Daoy (cell line): ENCODE results near the gene STK25. TPM values are rescaled to one million over a fixed set of nuclear protein-coding genes. Genes with fewer than 3 reads are reported as not detected.

Experiments used
- DNase-seq: peaks from one replicate; pipeline ENCODE4 v3.0.0-alpha.2; 2015; ENCODE audit warnings: low read depth
- total RNA-seq: library from RNA; depleted of rRNA; stranded (reverse); fragments of >200 nt; shearing (Covaris generic); gene quantifications from 2 replicates; pipeline ENCODE4 v1.2.3, GENCODE V29; 2014

STK25 gene
- total RNA-seq, 1 experiment from 2014 or later, result 127 TPM

GRCh38 chr2:241495172-241496002, 13.0 kb downstream of the STK25 start:
- no peak for DNase-seq

DNA sequence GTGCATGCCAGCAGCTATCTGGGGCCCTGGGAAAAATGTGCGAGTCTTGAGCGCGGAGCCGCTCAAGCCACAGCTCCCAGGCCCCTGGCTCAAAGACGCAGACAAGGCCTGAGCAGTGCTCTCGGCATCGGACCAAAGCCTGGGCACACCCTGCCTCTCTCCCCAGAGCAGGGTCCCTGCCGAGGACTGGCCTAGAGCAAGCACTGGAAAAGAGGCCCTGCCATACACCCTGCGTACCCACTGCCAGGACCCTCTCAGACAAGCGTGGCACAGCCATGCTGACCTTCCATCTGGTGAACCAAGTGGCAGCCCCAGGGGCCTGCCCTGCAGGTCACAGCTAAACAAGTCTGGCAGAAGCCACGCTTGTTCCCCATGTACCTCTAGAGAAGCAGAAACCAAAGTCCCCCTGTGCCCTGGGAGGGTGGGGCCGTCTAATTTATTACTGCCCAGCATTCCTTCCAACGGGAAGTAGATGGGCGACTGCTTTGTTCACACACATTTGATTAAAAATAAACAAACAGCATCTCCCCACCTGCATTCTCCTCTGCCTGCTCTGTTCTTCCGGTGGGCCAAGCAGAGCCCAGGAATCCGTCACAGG, 14.0 kb downstream of the STK25 start:
- DNase-seq, result no peak

DNA sequence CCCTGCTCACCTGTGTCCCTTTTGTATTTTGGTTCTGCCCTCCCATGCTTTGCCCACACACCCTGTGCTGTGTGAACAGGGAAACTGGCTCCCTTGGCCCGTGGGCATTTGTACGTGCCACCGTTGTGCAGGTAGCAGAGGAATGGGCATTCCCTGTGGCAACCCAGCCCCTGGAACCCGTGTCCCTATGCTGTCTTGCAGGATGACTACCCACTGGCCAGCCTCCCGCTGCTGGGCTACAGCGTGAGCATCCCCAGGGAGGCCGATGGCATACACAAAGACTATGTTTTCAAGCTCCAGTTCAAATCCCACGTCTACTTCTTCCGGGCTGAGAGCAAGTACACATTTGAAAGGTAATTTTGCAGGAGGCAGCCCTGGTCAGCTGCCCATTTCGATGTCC, 15.3 kb downstream of the STK25 start:
- no peak for DNase-seq

- DNase-seq, result no peak
These were observed 16.2 kb downstream of the STK25 start for GRCh38 chr2:241492174-241492565.

- no peak for DNase-seq
These were observed 16.7 kb downstream of the STK25 start for GRCh38 chr2:241491549-241492173.

GRCh38 chr2:241490825-241491506, 17.4 kb downstream of the STK25 start:
- no peak for DNase-seq

DNA sequence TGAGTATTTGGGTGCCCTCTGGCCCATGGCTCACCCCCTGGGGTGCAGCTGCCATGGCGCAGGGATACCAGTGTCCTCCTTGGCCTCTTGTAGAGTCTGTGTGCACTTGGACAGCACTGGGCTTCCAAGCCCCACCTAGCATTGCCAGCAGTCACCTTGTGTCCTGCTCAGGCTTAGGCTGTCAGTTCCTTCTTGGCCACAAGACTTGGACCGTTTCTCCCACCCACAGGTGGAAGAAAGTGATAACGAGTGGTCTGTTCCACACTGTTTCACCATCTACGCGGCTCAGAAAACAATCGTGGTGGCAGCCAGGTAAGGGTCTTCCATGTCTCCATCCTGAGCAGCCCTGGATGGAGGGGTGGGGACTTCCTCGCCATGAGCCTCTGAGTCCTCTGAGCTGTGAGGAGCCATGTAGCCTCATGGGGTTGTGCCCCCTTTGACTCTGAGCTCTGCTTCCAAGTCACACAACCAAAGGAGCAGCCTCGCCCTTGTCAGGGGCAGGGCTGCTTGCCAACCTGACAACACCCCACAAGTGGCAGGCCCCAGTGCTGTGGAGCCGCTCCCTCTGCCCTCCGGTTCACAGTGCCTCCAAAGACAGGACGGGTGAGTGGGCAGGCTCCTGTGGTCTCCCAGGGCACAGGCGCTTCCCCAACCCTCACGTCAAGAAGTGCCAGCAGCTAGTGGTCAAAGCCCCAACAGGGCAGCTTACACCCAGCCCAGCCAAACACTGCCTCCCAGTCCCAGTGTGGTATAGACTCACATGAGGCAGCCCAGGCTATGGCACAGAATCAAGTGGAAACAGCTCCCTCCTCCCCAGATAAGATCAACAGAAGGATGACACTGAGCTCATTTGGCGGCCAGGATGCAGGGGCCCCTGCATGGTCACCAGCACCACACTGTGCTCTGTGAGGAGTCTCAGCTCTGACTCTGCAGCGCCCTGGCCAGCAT, 18.4 kb downstream of the STK25 start:
- DNase-seq, result no peak

DNA sequence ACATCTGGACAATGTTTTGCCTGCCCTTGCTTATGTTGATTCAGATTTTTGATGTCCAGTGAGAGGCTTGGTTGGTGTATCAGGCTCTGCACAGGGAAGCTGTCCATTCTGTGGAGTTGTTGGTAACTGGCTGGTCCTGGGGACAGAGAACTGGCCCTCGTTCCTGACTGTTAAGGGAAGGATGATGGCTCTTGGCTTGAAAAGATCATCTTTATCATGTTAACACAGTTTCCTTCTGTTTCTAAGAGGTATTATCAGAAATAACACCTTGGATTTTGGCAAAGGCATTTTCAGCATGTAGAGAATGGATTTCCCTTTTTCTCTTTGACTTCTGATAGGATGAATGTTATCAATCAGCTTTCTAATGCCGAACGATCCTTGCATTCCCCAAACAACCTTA, 19.3 kb downstream of the STK25 start:
- no peak for DNase-seq

DNA sequence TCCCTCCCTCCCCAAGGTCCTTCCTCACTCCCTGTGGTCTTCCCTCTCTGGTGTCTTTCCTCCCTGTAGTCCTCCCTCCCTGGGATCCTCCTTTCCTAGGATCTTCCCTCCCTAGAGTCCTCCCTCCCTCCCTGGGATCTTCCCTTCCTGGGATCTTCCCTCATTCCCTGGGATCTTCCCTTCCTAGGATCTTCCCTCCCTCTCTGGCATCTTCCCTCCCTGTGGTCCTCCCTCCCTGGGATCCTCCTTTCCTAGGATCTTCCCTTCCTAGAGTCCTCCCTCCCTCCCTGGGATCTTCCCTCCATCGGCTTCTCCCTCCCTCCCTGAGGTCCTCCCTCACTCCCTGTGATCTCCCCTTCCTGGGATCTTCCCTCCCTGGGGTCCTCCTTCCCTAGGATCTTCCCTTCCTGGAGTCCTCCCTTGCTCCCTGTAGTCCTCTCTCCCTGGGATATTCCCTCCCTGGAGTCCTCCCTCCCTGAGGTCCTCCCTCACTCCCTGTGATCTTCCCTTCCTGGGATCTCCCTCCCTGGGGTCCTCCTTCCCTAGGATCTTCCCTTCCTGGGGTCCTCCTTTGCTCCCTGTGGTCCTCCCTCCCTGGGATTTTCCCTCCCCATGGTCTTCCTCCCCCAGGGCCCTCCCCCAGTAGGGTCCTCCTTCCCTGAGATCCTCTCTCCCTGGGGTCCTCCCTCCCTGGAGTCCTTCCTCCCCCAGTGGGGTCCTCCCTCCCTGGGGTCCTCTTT, 23.0 kb downstream of the STK25 start:
- no peak for DNase-seq

DNA sequence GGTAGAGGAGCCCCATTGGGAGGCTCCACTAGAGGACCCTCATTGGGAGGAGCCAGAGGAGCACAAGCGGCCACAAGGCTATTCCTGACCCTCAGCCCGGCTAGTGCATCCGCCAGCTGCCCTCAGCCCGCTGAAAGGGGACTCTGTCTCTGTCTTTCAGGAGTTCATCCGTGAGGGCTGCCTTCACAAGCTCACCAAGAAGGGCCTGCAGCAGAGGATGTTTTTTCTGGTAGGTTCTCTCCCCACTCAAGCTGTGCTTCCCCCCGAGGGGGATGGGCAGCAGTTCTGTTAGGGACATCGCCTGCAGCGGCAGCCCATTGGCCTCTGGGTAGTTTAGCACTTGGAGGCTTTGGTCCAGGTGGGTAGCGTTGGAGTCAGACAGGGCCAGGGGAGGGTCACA, 25.1 kb downstream of the STK25 start:
- DNase-seq, result no peak

GRCh38 chr2:241482126-241482955, 26.0 kb downstream of the STK25 start:
- DNase-seq, result no peak

- no peak for DNase-seq
These were observed 26.7 kb downstream of the STK25 start for GRCh38 chr2:241481687-241482086.

DNA sequence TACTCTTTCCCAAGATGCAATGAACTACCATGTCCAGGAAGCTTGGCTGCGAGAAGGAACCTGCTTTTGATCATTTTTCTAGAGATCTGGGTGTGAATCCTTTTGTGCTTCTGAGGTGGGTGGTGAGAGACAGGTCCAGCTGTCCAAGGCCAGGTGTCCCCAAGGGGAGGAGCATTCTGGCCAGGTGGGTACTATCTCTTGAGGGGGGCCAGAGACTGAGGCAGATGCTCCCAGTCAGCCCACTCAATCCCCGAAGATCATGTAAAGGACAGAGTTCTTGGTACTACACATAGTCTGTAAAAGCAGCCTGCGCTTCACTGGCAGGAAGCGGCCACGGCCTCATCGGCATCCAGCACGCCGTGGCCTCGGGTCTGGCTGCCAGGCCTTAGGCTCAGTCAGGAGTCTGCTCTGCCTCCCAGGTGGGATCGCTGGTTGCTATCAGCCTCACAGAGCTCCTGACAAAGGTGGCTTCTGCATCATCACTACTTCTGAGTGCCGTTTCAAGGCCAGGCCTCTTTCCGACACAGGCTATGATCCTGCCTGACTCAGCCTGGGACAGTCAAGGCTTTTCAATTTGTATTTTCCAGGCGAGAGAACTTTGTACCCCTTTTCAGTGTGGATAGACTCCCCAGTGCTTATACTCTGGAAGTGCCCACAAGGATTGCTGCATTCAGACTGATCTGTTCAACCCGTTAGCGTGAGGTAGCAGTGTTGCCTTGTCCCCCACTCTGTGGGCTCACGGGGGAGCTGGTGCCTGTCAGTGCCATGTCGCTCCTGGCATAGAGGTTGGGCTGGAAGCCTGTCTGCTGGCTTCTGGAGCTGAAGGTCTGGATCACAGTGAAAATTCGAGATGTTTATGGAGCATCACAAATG, 29.1 kb downstream of the STK25 start:
- no peak for DNase-seq

- DNase-seq, result no peak
These were observed 30.2 kb downstream of the STK25 start for GRCh38 chr2:241478166-241478565.

- no peak for DNase-seq
These were observed 33.1 kb downstream of the STK25 start for GRCh38 chr2:241475267-241475666.

DNA sequence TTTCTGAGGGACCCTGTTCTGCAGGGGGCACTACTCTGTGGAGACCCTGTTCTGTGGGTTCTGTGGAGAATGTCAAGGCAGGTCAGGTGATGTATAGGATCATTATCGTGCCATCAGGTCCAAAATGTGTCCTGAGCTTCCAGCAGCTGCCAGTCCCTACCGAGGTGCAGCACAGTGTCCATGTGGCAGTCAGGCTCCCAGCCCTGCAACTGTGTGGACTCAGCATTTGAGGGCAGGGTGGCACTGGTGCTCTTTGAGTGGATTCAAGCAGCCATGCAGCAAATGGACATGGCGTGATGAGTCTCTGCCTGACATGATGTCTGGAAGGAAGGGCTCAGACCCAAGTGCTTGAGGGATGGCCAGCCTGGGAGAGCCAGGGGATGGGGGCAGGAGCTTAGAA, 35.0 kb downstream of the STK25 start:
- no peak for DNase-seq

- no peak for DNase-seq
These were observed 38.6 kb downstream of the STK25 start for GRCh38 chr2:241469746-241470145.

DNA sequence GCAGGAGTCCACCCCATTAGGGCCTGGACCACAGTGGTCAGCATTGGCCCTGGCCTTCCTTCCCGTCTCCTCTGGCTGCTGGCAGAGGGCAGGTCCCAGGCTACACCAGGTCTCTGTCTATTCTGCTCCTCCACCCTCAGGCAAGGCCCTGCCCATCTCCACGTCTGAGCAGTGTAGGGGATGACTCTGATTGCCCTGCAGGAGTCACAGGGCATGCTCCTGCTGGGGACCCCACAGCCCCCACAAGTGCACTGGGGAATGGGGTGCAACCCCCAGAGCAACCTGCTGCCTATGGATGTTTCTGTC, 40.0 kb downstream of the STK25 start:
- DNase-seq, result no peak
